ENCODE results near the gene THSD8. TPM values are rescaled to one million over a fixed set of nuclear protein-coding genes. Genes with fewer than 3 reads are reported as not detected.
A peak's percentile ranks its signal among the peaks of the same experiment; 100 is the strongest.

Gene THSD8
- total RNA-seq, 1 donor from 2014 or later: 2.2 TPM

DNA sequence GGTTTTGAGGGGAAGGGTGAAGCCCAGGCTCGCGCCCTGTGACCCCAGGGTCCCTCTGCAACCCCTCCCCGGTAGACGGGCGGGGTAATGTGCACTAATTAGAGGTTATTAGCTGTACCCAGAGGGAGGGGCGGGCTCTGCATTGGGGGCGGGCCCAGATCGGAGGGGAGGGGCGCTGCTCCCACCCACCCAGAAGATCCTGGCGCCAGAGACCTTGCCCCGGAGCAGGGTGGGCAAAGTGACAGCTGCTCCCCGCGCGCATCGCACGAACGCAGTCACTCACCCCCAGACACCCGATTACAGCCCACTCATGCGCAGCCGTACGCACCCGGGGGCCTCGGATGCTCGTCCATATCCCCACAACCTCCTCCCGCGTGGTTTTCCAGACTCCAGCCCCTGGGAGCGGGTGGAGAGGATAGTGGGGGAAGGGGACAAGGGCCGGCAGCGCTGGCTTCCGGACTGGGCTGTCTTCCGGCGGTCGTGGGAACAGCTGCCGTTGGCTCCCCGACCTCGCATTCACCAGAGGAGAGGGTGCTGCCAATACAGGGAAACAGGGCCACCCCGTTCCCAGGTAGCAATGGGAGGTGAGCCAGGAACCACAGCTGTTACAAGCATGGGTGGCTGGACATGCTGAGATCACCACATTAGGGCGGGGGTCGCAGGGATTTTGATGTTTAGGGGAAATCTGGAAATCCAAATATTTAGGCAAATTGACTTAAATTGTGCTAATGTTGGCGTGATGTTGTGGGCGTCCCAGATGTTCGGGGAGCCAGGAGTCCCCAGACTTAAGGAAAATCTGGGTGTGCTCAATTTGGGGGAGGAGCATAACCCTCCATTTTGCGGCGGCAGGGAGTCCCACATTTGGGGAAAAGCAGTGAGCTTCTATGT is 23.6 kb upstream of the THSD8 start:
- intact Hi-C loops (cut with micrococcal nuclease): no loop called here
- ATAC-seq (peak; percentile 45), DNase-seq (peak; percentile 85)

DNA sequence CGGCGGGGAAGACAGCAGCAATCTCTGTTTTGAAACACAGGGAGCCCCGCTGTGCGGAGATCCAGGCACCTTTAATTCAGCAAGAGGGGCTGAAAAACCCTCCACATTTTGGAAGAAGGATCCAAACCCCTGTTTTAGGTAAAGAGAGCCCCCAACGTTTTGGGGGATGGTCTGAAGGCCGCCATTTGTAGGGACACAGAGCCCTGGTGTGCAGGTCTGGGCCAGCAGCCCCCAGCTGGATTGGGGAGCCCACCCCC is 23.0 kb upstream of the THSD8 start:
- ATAC-seq: no peak
- no peak for DNase-seq
- intact Hi-C loops (cut with micrococcal nuclease): no loop called here

DNA sequence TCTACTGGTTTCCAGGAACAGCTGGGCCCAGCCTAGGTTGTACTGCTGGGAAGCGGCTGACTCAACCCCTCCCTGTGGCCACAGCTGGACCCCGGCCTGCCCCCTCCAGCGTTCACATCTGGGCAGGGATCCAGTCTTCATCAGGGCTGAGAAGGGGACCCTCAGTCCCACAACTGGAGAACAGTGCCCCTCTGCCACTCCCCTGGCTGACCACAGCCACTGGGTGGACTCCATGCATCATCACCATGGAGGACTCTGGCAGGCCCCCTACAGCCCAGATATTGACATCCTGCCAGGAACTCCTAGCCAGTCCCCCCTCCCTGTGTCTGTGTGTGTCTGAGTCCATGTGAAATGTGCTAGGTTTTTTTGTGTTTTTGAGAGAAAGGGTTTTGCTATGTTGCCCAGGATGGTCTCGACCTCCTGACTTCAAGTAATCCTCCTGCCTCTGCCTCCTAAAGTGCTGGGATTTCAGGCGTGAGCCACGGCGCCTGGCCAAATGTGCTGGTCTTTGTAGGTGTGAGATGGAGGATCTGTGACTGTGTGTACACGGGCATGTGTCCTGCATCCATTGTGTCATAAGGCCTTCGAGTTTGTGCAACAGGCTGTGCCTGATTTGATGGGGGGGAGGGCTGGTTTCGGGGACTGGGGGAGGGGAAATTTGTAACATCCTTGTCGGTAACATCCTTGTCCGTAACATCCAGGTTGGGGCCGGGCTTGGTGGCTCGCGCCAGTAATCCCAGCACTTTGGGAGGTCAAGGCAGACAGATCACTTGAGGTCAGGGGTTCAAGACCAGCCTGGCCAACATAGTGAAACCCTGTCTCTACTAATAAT is 22.5 kb upstream of the THSD8 start:
- DNase-seq (peak; percentile 79), ATAC-seq (peak; percentile 26)
- intact Hi-C loops (cut with micrococcal nuclease): no loop called here

GRCh38 chr19:12782174-12782423 is 19.8 kb upstream of the THSD8 start:
- intact Hi-C loops (cut with micrococcal nuclease): no loop called here
- DNase-seq (no peak), ATAC-seq (no peak)

DNA sequence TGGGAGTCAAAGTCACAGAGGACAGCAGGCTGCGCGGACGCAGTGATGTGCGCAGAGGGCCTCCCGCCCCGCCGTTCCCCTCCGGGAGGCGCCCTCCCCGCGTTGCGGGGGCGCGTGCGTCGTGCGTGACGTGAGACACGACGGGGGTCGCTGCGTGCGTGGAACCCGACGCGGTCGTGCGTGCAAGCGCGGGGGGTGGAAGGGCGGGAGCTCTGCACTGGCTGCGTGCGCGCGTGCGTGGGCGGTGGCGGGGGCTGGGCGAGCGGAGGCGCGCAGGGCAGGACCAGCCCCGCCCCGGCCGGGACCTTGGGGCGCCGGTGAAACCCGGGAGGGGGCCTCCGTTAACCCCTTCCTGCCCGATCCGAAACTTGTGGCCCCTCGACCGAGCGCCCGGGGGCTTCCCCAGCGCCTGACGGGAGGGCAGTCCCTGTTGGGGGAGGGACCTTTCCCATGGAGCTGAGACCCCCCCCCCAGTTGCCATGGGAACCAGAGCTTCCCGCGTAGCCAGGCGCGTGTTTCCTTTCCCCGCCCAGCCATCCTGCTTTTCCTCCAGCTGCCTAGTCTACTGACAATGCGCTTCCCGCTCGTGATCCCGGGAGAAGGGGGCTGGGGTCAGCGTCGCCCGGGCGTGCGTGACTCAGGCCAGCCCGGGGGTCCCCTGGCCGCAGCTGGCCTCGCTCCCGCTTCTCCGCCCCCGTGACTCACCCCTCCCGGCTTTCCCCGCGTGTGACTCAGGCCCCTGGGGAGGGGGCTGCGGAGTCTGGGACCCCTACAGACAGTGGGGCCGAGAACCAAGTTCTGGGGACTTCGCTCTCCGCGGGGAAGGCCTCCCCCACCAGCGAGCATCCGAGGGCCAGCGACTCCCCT is 19.2 kb upstream of the THSD8 start:
- intact Hi-C loops (cut with micrococcal nuclease): no loop called here
- ATAC-seq (peak; percentile 71), DNase-seq (peak; percentile 96)

DNA sequence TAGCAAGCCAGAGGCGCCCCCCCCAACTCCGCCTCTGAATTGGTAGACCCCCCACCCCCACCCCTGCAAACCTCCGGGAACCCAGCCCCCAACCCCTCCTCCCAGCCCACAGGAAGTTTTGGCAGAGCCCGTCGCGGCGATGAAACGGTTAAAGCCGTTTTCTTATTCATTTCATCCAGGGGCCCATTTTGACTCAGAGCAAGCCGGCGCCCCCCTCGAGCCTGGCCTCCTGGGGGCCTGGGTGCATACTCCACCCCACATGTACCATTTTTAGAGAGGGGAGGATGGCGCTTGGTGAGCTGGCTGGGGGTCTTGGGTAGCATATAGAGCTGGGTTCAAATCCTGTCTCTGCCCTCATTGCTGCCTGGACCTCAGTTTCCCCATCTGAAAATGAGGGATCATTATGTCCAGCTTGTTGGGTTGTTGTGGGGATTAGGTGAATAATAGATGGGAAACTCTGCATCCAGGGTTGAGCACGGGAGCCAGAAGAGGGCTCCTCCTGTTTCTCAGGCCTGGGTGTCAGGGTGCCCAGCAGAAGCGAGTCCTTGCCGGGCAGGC is 18.5 kb upstream of the THSD8 start:
- intact Hi-C loops (cut with micrococcal nuclease): no loop called here
- ATAC-seq: no peak
- DNase-seq: no peak

GRCh38 chr19:12783849-12784393 is 17.9 kb upstream of the THSD8 start:
- ATAC-seq (peak; percentile 7), DNase-seq (peak; percentile 71)
- intact Hi-C loops (cut with micrococcal nuclease): no loop called here

DNA sequence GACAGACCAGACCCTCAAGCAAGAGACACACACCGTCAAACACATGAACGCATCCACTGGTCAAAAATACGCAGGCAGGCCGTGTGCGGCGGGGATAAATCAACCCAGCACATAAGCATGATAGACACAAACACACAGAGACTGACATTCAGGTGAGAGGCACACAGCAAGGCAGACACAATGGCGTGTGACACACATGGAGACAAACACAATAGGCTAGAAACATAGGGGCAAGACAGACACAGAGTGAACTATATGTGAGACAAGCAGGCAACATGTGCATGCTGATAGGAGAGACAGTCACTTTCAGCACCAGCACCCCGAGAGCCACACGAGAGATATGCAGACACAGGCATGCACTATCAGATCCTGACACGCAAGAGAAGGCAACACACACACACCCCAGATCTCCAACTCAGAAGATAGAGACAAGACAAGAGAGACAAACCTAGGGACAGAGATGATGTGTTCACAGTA is 17.4 kb upstream of the THSD8 start:
- DNase-seq (no peak), ATAC-seq (no peak)
- intact Hi-C loops (cut with micrococcal nuclease): no loop called here

- DNase-seq (no peak), ATAC-seq (no peak)
- intact Hi-C loops (cut with micrococcal nuclease): no loop called here
Observed at GRCh38 chr19:12784871-12785430, 16.9 kb upstream of the THSD8 start.

DNA sequence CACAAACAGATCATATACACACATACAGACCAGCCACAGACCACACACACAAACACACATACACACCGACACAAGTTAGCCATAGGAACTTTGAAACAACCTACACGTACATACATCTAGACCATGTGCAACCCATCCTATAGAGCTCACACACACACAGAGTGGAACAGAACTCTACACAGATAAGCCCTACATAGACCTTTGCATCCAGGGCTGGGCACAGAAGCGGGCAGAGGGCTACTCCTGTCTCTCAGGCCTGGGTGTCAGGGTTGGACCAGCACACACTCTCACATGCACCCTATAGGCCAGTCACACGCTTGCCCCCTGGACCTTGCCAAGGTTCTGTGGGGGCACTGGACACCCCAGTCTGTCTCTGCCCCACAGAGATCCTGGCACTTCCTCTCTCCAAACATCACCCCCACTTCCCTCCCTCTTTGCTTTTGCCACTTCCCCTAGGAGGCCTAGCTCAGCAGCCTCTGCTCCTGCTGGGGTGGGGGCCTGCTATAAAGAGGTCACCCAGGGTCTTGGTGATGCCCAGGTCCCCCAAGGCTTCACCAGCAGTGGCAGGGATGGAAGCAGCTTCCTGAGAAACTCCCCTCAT is 16.3 kb upstream of the THSD8 start:
- intact Hi-C loops (cut with micrococcal nuclease): no loop called here
- DNase-seq: no peak
- no peak for ATAC-seq

DNA sequence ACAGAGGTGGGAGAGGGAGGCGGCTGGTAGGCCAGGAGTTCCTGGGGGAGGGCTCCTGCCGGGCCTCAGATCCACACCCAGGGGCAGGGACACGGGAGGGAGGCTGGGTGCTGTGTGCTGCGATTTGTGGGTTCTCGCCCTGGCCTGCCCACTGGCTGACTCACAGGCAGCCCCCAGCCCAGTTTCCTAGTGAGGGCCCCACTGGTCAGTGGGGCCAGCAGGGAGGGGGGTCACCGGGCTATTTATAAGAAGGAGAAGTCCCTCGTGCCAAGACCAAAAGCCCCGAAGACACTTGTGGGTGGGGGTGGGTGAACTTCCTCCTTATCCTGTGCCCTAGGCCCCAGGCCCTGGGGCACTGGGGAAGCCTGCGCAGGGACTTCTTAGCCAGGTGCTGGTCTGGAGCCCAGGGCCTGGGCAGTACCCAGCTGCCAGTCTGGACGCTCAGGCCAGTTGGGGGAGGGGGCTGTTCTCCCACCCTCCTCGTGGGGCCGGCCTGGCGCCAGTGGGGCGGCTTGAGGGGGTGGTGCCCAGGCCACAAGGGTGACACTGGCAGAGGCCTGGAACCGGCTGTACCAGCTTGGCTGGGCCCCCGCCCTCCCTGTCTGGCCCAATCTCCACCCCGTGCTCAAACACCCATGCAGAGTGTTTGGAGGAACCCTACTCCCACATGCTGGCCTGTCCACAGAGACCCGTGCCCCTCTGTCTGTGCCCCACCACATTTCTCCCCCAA is 15.6 kb upstream of the THSD8 start:
- ATAC-seq (no peak), DNase-seq (peak; percentile 74)
- intact Hi-C loops (cut with micrococcal nuclease): no loop called here

- DNase-seq (no peak), ATAC-seq (no peak)
- intact Hi-C loops (cut with micrococcal nuclease): no loop called here
Observed at GRCh38 chr19:12786952-12787351, 14.9 kb upstream of the THSD8 start.

GRCh38 chr19:12787458-12787857 is 14.4 kb upstream of the THSD8 start:
- intact Hi-C loops (cut with micrococcal nuclease): no loop called here
- ATAC-seq (no peak), DNase-seq (no peak)

GRCh38 chr19:12788042-12788681 is 13.7 kb upstream of the THSD8 start:
- ATAC-seq (no peak), DNase-seq (no peak)
- intact Hi-C loops (cut with micrococcal nuclease): no loop called here

DNA sequence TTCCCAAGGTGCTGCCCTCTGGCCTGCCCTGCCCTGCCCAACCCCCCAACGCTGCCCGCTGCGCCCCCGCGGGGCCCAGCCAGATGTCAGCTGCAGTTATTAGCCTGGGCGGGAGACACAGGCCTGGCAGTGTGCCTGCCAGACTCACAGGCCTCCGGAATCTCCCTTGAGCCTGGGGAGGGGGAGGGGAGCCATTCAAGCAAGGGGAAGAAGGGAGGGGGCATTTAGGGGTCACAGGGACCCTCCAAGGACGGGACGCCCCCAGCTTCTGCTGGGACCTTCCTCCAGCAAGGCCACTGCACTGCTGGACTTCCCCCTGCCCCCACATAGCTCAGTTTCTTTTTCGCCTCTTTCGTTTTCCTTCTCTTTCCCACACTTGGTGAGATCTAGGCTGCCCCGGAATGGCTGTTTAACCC is 13.2 kb upstream of the THSD8 start:
- intact Hi-C loops (cut with micrococcal nuclease): no loop called here
- DNase-seq (peak; percentile 93), ATAC-seq (no peak)

DNA sequence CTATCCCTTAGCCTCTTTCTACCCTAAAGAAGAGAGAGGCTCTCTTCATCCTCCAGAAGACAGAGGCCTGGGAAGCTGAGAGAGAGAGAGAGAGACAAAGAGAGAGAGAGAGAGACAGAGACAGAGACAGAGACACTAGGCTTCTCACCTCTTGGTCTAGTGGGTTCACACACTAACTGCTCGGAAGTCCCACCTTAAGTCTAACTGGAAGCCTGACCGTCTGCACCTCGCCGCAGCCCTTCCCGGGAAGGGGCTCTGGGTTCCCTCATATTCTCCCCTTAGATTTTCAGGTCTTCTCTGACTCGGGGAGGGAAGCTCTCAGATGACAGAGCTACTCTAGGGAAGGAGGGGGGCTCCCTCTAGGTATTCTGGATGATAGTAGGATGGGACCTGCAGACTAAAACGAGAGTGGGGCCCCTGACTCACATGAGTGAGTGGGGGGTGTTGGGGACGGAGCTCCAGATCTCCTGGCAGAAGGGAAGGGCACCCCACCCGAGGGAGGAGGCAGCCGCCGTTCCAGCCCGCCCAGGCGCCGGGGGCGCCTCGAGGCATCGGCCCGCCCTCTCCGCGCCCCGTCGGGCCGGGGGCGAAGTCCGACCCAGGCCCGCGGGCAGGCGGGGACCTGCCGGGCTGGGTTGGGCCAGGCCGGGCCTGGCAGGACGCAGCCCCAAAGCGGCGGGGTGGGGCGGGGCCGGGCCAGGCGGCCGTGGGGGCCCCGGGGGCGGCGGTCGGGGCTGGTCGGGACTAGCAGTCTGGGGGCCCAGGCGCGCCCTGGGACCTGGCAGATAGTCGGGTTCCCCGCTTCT is 12.6 kb upstream of the THSD8 start:
- ATAC-seq: no peak
- no peak for DNase-seq
- intact Hi-C loops (cut with micrococcal nuclease): no loop called here

Measured in left ventricle myocardium superior (tissue), 1 donor.